Thyroid gland (tissue), 4 donors: Measurements from ENCODE around the gene ZNF804B.

ENCODE experiments used
- POLR2A ChIP-seq, 2 donors: fragments of 450-650 bp; IDR thresholded peaks; one replicate each; pipeline ENCODE4 v1.6.1; 2017; ENCODE audit warnings: antibody characterized with exemption in 2 of 2, mild to moderate bottlenecking in 2 of 2, moderate library complexity in 1 of 2
- TF ChIP-seq, protein P1 (sequence below), 6 experiments: fragments of 200-600 bp in 3 of 6; fragments of 450-650 bp in 3 of 6; sonication (generic) in 3 of 6; IDR thresholded peaks; one replicate each; pipeline ENCODE4 v1.5.1; 2016 to 2019; ENCODE audit warnings: antibody characterized with exemption in 6 of 6, mild to moderate bottlenecking in 2 of 6, inconsistent platforms in 1 of 6, moderate library complexity in 1 of 6

DNA sequence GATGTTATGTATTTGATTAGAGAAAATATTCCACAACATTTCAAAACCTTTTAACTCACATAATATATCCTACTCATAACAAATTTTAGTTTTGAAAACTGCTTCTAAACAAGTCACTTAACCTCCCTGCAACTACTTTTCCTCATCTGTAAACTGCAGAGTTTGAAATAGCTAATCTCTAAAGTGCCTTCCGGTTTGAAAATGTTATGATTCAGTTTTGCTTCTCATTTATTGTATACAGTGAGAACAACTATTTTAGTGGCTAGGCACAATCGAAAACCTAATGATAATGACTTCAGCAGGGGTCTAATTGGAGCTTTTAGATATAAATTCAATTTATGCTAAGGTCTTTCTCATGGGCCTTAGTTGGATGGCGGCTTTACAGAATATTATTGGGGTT, 66.7 kb downstream of the ZNF804B start:
- TF ChIP-seq, protein P1, sequence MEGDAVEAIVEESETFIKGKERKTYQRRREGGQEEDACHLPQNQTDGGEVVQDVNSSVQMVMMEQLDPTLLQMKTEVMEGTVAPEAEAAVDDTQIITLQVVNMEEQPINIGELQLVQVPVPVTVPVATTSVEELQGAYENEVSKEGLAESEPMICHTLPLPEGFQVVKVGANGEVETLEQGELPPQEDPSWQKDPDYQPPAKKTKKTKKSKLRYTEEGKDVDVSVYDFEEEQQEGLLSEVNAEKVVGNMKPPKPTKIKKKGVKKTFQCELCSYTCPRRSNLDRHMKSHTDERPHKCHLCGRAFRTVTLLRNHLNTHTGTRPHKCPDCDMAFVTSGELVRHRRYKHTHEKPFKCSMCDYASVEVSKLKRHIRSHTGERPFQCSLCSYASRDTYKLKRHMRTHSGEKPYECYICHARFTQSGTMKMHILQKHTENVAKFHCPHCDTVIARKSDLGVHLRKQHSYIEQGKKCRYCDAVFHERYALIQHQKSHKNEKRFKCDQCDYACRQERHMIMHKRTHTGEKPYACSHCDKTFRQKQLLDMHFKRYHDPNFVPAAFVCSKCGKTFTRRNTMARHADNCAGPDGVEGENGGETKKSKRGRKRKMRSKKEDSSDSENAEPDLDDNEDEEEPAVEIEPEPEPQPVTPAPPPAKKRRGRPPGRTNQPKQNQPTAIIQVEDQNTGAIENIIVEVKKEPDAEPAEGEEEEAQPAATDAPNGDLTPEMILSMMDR (IDR thresholded peaks at IDR 0.05), result no peak
- TF ChIP-seq POLR2A (IDR thresholded peaks at IDR 0.05), result no peak
